ENCODE measurements around the gene LRRC8A. TPM values are rescaled to one million over a fixed set of nuclear protein-coding genes. Genes with fewer than 3 reads are reported as not detected.

Gene LRRC8A
- total and polyA plus RNA-seq, 2 of the 8 experiments (the other 6 are each of a cell fraction or from before 2014, with no cell fraction given) = 103 to 111 TPM

- Histone ChIP-seq H2BK5ac (ENCODE audit: low read depth, low read length) (no peak overlapping the region), H3K4me3 (ENCODE audit: extremely low read depth in 1 of 4, insufficient read depth in 2 of 4, low read depth in 3 of 4, low read length in 4 of 4) (no peak overlapping the region), H3K79me2 (ENCODE audit: control insufficient read depth in 1 of 2, insufficient read depth in 2 of 2, low read length in 2 of 2) (peaks cover 0 to 30% of the 10 kb centered on the region in 2 experiments; a peak in 2 of 4 replicates), H4K8ac (ENCODE audit: extremely low read depth, insufficient read depth, low read length) (no peak overlapping the region), H3K9ac (replicated peaks in 1 of 4; ENCODE audit: extremely low read depth in 1 of 4, low read depth in 3 of 4, low read length in 3 of 4) (no peak overlapping the region), H3K18ac (ENCODE audit: extremely low read depth, low read length) (no peak overlapping the region), H4K20me1 (replicated peaks in 1 of 2; ENCODE audit: control insufficient read depth in 1 of 2, insufficient read depth in 2 of 2, low read length in 2 of 2) (peaks cover 11% of the 10 kb centered on the region in 2 experiments), H3K14ac (ENCODE audit: insufficient read length) (no peak overlapping the region), H2BK15ac (ENCODE audit: low read length) (no peak overlapping the region), H3K4ac (replicated peaks; ENCODE audit: insufficient read length, low read depth, low read length) (no peak overlapping the region), H4K5ac (ENCODE audit: insufficient read length, low read depth, low read length) (no peak overlapping the region), H3K23me2 (ENCODE audit: low read depth, low read length) (no peaks in the 10 kb centered on the region; the same call in 1 of the 2 replicates), H3K27ac (ENCODE audit: low read depth, low read length) (no peak overlapping the region), H3K9me3 (ENCODE audit: insufficient read depth in 2 of 2, low read depth in 1 of 2, low read length in 1 of 2) (no peaks in the 10 kb centered on the region), H4K91ac (replicated peaks; ENCODE audit: insufficient read length, low read length) (no peak overlapping the region), H3K79me1 (ENCODE audit: low read depth, low read length) (peaks cover 10% of the 10 kb centered on the region; the same call in 1 of the 2 replicates), H3K36me3 (ENCODE audit: control insufficient read depth in 2 of 4, insufficient read depth in 4 of 4, low read length in 3 of 4) (peaks cover 2 to 28% (median 21%) of the 10 kb centered on the region in 4 experiments), H2AFZ (ENCODE audit: low read length) (no peak overlapping the region), H3K4me2 (ENCODE audit: insufficient read depth in 1 of 2, low read depth in 2 of 2, low read length in 2 of 2) (no peak overlapping the region), H3K4me1 (replicated peaks in 1 of 4; ENCODE audit: control insufficient read depth in 3 of 4, insufficient read depth in 4 of 4, low read length in 3 of 4) (peaks cover 0 to 23% (median 12%) of the 10 kb centered on the region in 4 experiments; a peak in 6 of 7 replicates), H3K56ac (replicated peaks; ENCODE audit: insufficient read length, low read depth, low read length) (no peak overlapping the region), H2BK20ac (ENCODE audit: low read length) (no peak overlapping the region), H2BK120ac (replicated peaks; ENCODE audit: low read depth, low read length) (no peak overlapping the region), H3K27me3 (replicated peaks in 1 of 4; ENCODE audit: control insufficient read depth in 3 of 4, extremely low read depth in 1 of 4, insufficient read depth in 3 of 4, low read length in 3 of 4) (no peaks in the 10 kb centered on the region), H3K23ac (ENCODE audit: insufficient read length) (no peak overlapping the region), H2BK12ac (ENCODE audit: low read depth, low read length) (no peak overlapping the region), H2AK5ac (ENCODE audit: low read depth, low read length) (no peak overlapping the region)
- POLR2A ChIA-PET (ENCODE audit: partially characterized antibody) = interaction anchor here (0.9 to 1.4 kb wide), 2 partner anchors 25 to 28 kb away, joined by 3 to 6 read pairs; no protein-coding TSS in a partner anchor
- no peak for FAIRE-seq
- WGBS, 2 experiments (ENCODE audit: extremely low coverage in 1 of 2, insufficient coverage in 1 of 2, insufficient read length in 1 of 2, insufficient replicate concordance in 2 of 2, low coverage in 1 of 2, low lambda C conversion rate in 2 of 2, missing lambda C conversion rate in 1 of 2) = 96% methylated on average over 11 of the region's 11 CpGs; no CpG with 5 or more reads in 1 of the 2 experiments
- CTCF ChIA-PET (ENCODE audit: partially characterized antibody) = interaction anchor here (2.0 to 3.9 kb wide), 3 partner anchors 12 to 57 kb away, joined by 4 to 26 read pairs (median 6); no protein-coding TSS in a partner anchor
- no peak for DNase-seq (ENCODE audit: low read depth in 1 of 2, low spot score in 2 of 2)
- TF ChIP-seq SAP30 (IDR thresholded peaks at IDR 0.05; ENCODE audit: insufficient read depth, insufficient replicate concordance, low read length) (no peak), CBX5 (IDR thresholded peaks at IDR 0.05; ENCODE audit: low read depth, low read length) (no peak), FOSL1 (IDR thresholded peaks at IDR 0.05; ENCODE audit: insufficient read depth, low read depth, low read length) (no peak), TAF1 (IDR thresholded peaks at IDR 0.05; ENCODE audit: low read depth, low read length) (no peak), CTCF (IDR thresholded peaks at IDR 0.05; ENCODE audit: control extremely low read depth in 1 of 3, insufficient read depth in 1 of 3, low read depth in 1 of 3, low read length in 3 of 3) (no peak), YY1 (IDR thresholded peaks at IDR 0.05; ENCODE audit: low read depth, low read length) (no peak), CREB1 (IDR thresholded peaks at IDR 0.05) (no peak)
Measured at GRCh38 chr9:128916745-128917144, 34.8 kb downstream of the LRRC8A start.
